ENCODE data around the gene PITPNM3.

- TF ChIP-seq CTCF (IDR thresholded peaks at IDR 0.05) (no peak), POLR2A (IDR thresholded peaks at IDR 0.05) (no peak)
Measured at GRCh38 chr17:6592173-6592572, 35.8 kb upstream of the PITPNM3 start.

Measured in adrenal gland (tissue), 5 donors.